ENCODE measurements around the gene COL20A1.

DNA sequence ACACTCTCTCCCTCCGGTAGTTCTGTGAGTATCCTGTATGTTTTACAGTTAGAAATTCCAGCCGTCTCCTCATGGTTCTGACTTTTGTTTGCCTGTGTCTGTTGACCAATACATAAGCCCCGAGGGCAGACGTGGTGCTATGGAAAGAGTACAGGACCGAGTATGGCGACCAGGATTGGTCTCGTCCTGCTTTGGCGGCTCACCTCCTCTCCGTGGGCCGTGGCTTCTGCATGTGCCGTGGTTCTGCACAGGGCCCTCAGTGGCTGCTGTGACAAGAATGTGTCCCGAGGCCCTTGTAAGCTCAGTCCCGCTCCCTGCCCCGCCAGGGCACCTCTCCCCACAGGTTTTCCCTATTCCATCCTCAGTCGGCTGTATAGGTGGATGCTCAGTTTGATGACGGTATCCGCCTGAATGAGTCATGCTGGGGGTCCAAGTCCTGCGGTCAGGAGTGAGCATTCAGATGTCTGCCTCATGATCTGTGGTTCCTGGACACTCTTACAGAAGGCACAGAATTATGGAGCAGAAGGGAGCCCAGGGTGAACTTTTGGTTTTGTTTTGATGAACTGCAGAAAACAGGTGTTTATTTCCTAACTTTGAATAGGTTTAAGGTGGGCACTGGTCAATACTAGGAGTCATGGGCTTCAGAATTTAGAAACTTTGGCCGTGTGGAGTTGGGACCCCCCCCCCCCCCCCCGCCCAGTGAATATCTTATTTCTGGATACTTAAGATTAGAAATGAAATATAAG lies 19.2 kb upstream of the COL20A1 start:
- TF ChIP-seq, protein P1, sequence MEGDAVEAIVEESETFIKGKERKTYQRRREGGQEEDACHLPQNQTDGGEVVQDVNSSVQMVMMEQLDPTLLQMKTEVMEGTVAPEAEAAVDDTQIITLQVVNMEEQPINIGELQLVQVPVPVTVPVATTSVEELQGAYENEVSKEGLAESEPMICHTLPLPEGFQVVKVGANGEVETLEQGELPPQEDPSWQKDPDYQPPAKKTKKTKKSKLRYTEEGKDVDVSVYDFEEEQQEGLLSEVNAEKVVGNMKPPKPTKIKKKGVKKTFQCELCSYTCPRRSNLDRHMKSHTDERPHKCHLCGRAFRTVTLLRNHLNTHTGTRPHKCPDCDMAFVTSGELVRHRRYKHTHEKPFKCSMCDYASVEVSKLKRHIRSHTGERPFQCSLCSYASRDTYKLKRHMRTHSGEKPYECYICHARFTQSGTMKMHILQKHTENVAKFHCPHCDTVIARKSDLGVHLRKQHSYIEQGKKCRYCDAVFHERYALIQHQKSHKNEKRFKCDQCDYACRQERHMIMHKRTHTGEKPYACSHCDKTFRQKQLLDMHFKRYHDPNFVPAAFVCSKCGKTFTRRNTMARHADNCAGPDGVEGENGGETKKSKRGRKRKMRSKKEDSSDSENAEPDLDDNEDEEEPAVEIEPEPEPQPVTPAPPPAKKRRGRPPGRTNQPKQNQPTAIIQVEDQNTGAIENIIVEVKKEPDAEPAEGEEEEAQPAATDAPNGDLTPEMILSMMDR (conservative IDR thresholded peaks at IDR 0.05) = no peak
- TF ChIP-seq ZFX (IDR thresholded peaks at IDR 0.05) = no peak
